GM12878 (cell line): Measurements from ENCODE around the gene PCIF1. TPM values are rescaled to one million over a fixed set of nuclear protein-coding genes. Genes with fewer than 3 reads are reported as not detected.

Experiments
- ATAC-seq: fragments of 200-7000 bp; cut with Tn5 transposase; 3 replicates; pipeline ENCODE4 v1.9.1; 2020; ENCODE audit warnings: mild to moderate bottlenecking, moderate library complexity
- BruUV-seq: library from RNA; stranded (reverse); fragments of 400-500 nt; replicated peaks from 2 replicates; lab custom pipeline; 2021; lab: Mats Ljungman, UMichigan
- CTCF ChIA-PET: fragments of 300-600 bp; sonication (Branson Sonifier 250); formaldehyde crosslinking; extraction: SDS; loops from one replicate; lab custom pipeline; 2021; ENCODE audit warnings: inconsistent platforms; lab: Yijun Ruan, JAX
- POLR2A ChIA-PET: fragments of 350-600 bp; formaldehyde crosslinking; extraction: SDS; loops from one replicate; lab custom pipeline; 2021; ENCODE audit warnings: inconsistent platforms; lab: Charles Lee
- RAD21 ChIA-PET: fragments of 300-600 bp; sonication (Branson Sonifier 250); formaldehyde crosslinking; loops from one replicate; lab custom pipeline; 2023; ENCODE audit warnings: antibody characterized with exemption; ENCODE audit not compliant: unreplicated experiment; lab: Charles Lee
- SMC1A ChIA-PET: fragments of 300-600 bp; sonication (Branson Sonifier 250); formaldehyde crosslinking; loops from one replicate; lab custom pipeline; 2023; ENCODE audit not compliant: unreplicated experiment, uncharacterized antibody; lab: Charles Lee
- DNase-seq: peaks from one replicate; pipeline ENCODE4 v3.0.0-alpha.2; 2011; ENCODE audit warnings: low read depth, low spot score
- FAIRE-seq: peaks from 3 replicates; lab custom pipeline; 2011; peaks lifted over from hg19 to GRCh38; lab: Jason Lieb, UNC
- H2AFZ ChIP-seq: 2 replicates; pipeline ENCODE4 v1.6.0; 2011; ENCODE audit warnings: low read depth, low read length, control low read depth; ENCODE audit not compliant: control insufficient read depth
- H3K27ac ChIP-seq: 2 replicates; pipeline ENCODE4 v1.5.1; 2011; ENCODE audit warnings: control low read depth; ENCODE audit not compliant: control insufficient read depth, insufficient read depth
- H3K27me3 ChIP-seq, 2 experiments: replicated peaks in 1 of 2; 2 replicates each; pipeline versions ENCODE4 v1.6.0 to v1.6.1; 2011; ENCODE audit warnings: low read length in 1 of 2; ENCODE audit not compliant: control insufficient read depth in 2 of 2, insufficient read depth in 2 of 2
- H3K36me3 ChIP-seq, 2 experiments: 2 replicates each; pipeline ENCODE4 v1.5.1; 2011; ENCODE audit warnings: low read length in 1 of 2; ENCODE audit not compliant: control insufficient read depth in 2 of 2, insufficient read depth in 2 of 2
- H3K4me1 ChIP-seq: 2 replicates; pipeline ENCODE4 v1.6.1; 2011; ENCODE audit warnings: mild to moderate bottlenecking, low read length, moderate library complexity, mixed read lengths; ENCODE audit not compliant: control insufficient read depth, insufficient read depth
- H3K4me2 ChIP-seq: 2 replicates; pipeline ENCODE4 v1.6.0; 2011; ENCODE audit warnings: control low read depth; ENCODE audit not compliant: control insufficient read depth, insufficient read depth
- H3K4me3 ChIP-seq: fragments of 200-600 bp; sonication (generic); 2 replicates; pipeline ENCODE4 v1.5.1; 2016
- H3K79me2 ChIP-seq: 2 replicates; pipeline ENCODE4 v1.6.0; 2011; ENCODE audit warnings: low read length; ENCODE audit not compliant: control insufficient read depth, insufficient read depth
- H3K9ac ChIP-seq: 2 replicates; pipeline ENCODE4 v1.8.0; 2011; ENCODE audit warnings: low read length, control low read depth, mixed read lengths; ENCODE audit not compliant: control insufficient read depth, insufficient read depth
- H3K9me3 ChIP-seq: replicated peaks from 3 replicates; pipeline ENCODE4 v1.5.1; 2011; ENCODE audit warnings: mild to moderate bottlenecking, low read length; ENCODE audit not compliant: control insufficient read depth, insufficient read depth
- H4K20me1 ChIP-seq: 2 replicates; pipeline ENCODE4 v1.6.0; 2011; ENCODE audit not compliant: control insufficient read depth, insufficient read depth
- PML ChIP-seq: IDR thresholded peaks from 2 replicates; pipeline ENCODE4 v1.6.1; 2012; ENCODE audit warnings: low read length, inconsistent platforms
- POLR2A ChIP-seq: IDR thresholded peaks from 2 replicates; pipeline ENCODE4 v1.6.1; 2011; ENCODE audit warnings: low read depth, mild to moderate bottlenecking, low read length
- RAD21 ChIP-seq: IDR thresholded peaks from 2 replicates; pipeline ENCODE4 v1.6.1; 2011; ENCODE audit warnings: mild to moderate bottlenecking, low read depth, low read length, moderate library complexity; ENCODE audit not compliant: insufficient read depth
- STAT3 ChIP-seq: IDR thresholded peaks from 2 replicates; pipeline ENCODE4 v1.6.1; 2011; ENCODE audit warnings: low read depth, low read length, improper control_type of control experiment
- SUPT20H ChIP-seq: IDR thresholded peaks from 2 replicates; pipeline ENCODE4 v1.6.1; 2011; ENCODE audit warnings: low read depth, mild to moderate bottlenecking, low read length, moderate library complexity, borderline replicate concordance; ENCODE audit not compliant: control insufficient read depth
- TCF7 ChIP-seq: IDR thresholded peaks from 2 replicates; pipeline ENCODE4 v1.6.1; 2014; ENCODE audit warnings: antibody characterized with exemption, borderline replicate concordance
- YBX1 ChIP-seq: fragments of 450-650 bp; IDR thresholded peaks from 2 replicates; pipeline ENCODE4 v1.6.1; 2016; ENCODE audit warnings: antibody characterized with exemption
- ZBED1 ChIP-seq: IDR thresholded peaks from 2 replicates; pipeline ENCODE4 v1.6.1; 2016; ENCODE audit warnings: borderline replicate concordance
- WGBS: methylation state at CpG from one replicate; pipeline ENCODE4 v1.1.6; 2016; ENCODE audit warnings: low lambda C conversion rate; ENCODE audit not compliant: insufficient replicate concordance, insufficient coverage; ENCODE audit errors: missing lambda C conversion rate; 5-methylcytosine and 5-hydroxymethylcytosine counted together
- in situ Hi-C: fragments of 300-500 bp; cut with MboI; formaldehyde crosslinking; loops from 9 replicates; pipeline ENCODE4 v1.14.3; 2018; ENCODE audit warnings: mixed read lengths
- intact Hi-C: fragments of 100-400 bp; cut with micrococcal nuclease; formaldehyde crosslinking; loops from one replicate; pipeline ENCODE4 v1.14.2; 2022; ENCODE audit not compliant: unreplicated experiment
- polyA plus RNA-seq, 11 experiments: library from polyadenylated mRNA; depleted of rRNA in 4 of 11; unstranded in 6 of 11; stranded (reverse) in 5 of 11; fragments of >200 nt; fragmentation: Nextera tagmentation in 4 of 11; fragmentation: Illumina TruSeq in 1 of 11; extraction: Ambion mirVana in 4 of 11; extraction: Trizol in 1 of 11; gene quantifications; 1 replicate in 1 of 11; 2 replicates in 10 of 11; pipeline versions ENCODE4 v1.2.1 to v1.2.3, GENCODE V29; 2011 to 2016; ENCODE audit warnings: inconsistent platforms in 2 of 11, missing spikeins in 2 of 11, low read depth in 1 of 11
- total RNA-seq, 4 experiments: library from RNA; depleted of rRNA in 3 of 4; stranded (reverse); fragments of >200 nt in 3 of 4; fragmentation: Illumina TruSeq in 1 of 4; extraction: Trizol in 1 of 4; gene quantifications; 2 replicates each; pipeline versions ENCODE4 v1.2.1 to v1.2.3, GENCODE V29; 2013 to 2021
- TF ChIP-seq, protein P1 (sequence below): fragments of 150-350 bp; IDR thresholded peaks from 2 replicates; pipeline ENCODE4 v1.6.1; 2016; ENCODE audit warnings: low read depth, low read length

Gene PCIF1
- total and polyA plus RNA-seq, 10 of the 15 experiments (the other 5 are each of a cell fraction or from before 2014, with no cell fraction given), result 8.4 to 32.9 (median 17.6) TPM

DNA sequence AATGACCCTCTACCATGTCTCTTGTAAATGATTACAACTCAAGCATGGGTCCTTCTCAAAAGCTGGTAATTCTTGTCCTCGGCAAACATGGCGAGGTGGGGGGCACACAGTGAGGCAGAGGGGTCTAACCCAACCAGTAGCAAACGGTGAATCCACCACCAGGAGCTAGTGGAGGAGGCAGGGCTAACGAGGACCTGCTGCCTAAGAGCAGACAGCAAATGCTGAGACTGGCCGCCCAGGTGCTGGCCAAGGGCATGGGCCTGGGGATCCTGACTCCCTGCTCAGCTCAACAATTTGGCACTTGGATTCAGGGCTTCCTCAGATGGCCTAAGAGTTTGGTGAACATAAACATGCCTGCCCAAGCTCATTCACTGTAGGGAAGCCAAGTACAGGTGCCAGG lies 18.4 kb downstream of the PCIF1 start:
- ChIA-PET POLR2A (interaction anchor here (1.4 kb wide), 1 partner anchor 17 kb away, joined by 3 read pairs; no protein-coding TSS in a partner anchor), SMC1A (interaction anchor here (1.0 to 1.3 kb wide), 2 partner anchors 9 to 154 kb away, joined by 3 to 4 read pairs; no protein-coding TSS in a partner anchor), CTCF (interaction anchor here (0.9 to 1.3 kb wide), 3 partner anchors 13 to 153 kb away, joined by 3 to 5 read pairs (median 4); no protein-coding TSS in a partner anchor), RAD21 (no interaction called here)
- Histone ChIP-seq H3K4me3 (no peak overlapping the region), H3K9me3 (no peaks in the 10 kb centered on the region), H3K79me2 (no peaks in the 10 kb centered on the region), H3K4me2 (no peak overlapping the region), H3K27me3 (no peaks in the 10 kb centered on the region), H3K9ac (no peak overlapping the region), H3K4me1 (no peaks in the 10 kb centered on the region), H4K20me1 (no peaks in the 10 kb centered on the region), H3K36me3 (peaks cover 8 to 47% of the 10 kb centered on the region in 2 experiments), H2AFZ (no peak overlapping the region), H3K27ac (no peak overlapping the region)
- FAIRE-seq (no peak), ATAC-seq (no peak), DNase-seq (no peak)
- intact Hi-C loops, result no loop called here
- no TSS peak for BruUV-seq
- in situ Hi-C loops, result no loop called here
- WGBS, result 95% methylated on average over 5 of the region's 5 CpGs
- TF ChIP-seq ZBED1 (no peak), SUPT20H (no peak), RAD21 (no peak), STAT3 (no peak), POLR2A (peak; percentile 54), TCF7 (no peak), PML (no peak), YBX1 (no peak)
- TF ChIP-seq, protein P1, sequence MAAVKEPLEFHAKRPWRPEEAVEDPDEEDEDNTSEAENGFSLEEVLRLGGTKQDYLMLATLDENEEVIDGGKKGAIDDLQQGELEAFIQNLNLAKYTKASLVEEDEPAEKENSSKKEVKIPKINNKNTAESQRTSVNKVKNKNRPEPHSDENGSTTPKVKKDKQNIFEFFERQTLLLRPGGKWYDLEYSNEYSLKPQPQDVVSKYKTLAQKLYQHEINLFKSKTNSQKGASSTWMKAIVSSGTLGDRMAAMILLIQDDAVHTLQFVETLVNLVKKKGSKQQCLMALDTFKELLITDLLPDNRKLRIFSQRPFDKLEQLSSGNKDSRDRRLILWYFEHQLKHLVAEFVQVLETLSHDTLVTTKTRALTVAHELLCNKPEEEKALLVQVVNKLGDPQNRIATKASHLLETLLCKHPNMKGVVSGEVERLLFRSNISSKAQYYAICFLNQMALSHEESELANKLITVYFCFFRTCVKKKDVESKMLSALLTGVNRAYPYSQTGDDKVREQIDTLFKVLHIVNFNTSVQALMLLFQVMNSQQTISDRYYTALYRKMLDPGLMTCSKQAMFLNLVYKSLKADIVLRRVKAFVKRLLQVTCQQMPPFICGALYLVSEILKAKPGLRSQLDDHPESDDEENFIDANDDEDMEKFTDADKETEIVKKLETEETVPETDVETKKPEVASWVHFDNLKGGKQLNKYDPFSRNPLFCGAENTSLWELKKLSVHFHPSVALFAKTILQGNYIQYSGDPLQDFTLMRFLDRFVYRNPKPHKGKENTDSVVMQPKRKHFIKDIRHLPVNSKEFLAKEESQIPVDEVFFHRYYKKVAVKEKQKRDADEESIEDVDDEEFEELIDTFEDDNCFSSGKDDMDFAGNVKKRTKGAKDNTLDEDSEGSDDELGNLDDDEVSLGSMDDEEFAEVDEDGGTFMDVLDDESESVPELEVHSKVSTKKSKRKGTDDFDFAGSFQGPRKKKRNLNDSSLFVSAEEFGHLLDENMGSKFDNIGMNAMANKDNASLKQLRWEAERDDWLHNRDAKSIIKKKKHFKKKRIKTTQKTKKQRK, result no peak
